GM12874 (cell line): ENCODE data around the gene SHISA5.

Source experiments
- TF ChIP-seq, protein P1 (sequence below): IDR thresholded peaks from 2 replicates; pipeline ENCODE4 v1.5.1; 2011; ENCODE audit warnings: low read depth, mild to moderate bottlenecking, control low read depth, low read length, moderate library complexity; ENCODE audit not compliant: insufficient read depth

The SHISA5 gene

DNA sequence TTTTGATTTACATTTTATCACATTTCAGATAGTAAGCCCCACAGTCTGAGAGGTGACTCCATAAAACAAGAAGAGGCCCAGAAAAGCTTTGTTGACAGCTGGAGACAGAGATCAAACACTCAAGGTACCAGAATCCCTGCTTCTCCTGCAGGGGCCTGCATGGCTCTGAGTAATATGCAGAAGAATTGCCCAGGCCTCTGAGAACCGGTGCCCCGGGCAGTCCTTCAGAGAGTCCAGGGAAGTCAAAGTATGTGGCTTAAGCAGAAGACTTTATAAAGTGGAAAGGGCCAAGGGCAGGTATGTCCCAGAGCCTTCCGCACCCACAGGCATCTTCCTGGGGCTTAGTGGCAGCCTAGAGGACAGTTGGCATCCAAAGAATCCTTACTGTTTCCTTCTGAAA, 44.6 kb downstream of the SHISA5 start:
- TF ChIP-seq, protein P1, sequence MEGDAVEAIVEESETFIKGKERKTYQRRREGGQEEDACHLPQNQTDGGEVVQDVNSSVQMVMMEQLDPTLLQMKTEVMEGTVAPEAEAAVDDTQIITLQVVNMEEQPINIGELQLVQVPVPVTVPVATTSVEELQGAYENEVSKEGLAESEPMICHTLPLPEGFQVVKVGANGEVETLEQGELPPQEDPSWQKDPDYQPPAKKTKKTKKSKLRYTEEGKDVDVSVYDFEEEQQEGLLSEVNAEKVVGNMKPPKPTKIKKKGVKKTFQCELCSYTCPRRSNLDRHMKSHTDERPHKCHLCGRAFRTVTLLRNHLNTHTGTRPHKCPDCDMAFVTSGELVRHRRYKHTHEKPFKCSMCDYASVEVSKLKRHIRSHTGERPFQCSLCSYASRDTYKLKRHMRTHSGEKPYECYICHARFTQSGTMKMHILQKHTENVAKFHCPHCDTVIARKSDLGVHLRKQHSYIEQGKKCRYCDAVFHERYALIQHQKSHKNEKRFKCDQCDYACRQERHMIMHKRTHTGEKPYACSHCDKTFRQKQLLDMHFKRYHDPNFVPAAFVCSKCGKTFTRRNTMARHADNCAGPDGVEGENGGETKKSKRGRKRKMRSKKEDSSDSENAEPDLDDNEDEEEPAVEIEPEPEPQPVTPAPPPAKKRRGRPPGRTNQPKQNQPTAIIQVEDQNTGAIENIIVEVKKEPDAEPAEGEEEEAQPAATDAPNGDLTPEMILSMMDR: no peak

DNA sequence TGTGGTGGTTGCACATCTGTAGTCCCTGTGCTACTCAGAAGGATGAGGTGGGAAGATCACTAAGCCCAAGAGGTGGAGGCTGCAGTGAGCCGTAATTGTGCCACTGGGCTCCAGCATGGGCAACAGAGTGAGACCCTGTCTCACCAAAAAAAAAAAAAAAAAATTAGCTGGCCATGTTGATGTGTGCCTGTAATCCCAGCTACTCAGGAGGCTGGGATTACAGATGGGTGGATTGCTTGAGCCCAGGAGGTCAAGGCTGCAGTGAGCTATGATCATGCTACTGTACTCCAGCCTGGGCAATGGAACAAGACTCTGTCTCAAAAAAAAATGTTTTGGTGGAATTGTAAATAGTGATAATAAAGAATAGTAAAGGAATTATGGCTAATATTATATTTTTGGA, 47.5 kb downstream of the SHISA5 start:
- TF ChIP-seq, protein P1: no peak

DNA sequence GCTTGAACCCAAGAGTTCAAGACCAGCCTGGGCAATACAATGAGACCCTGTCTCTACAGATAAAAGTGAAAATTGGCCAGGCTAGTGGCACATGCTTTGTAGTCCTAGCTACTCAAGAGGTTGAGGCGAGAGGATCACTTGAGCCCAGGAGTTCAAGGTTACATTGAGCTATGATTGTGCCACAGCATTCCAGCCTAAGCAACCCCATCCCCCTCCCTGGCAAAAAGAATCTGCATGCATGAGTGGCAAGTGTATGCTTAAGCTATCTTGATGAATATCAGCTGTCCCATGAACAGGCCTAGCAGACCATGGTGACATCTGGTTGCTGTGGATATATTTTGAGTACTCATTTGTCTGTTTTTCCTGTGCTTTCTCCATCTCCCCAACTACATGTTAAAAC, 52.7 kb downstream of the SHISA5 start:
- TF ChIP-seq, protein P1: no peak

DNA sequence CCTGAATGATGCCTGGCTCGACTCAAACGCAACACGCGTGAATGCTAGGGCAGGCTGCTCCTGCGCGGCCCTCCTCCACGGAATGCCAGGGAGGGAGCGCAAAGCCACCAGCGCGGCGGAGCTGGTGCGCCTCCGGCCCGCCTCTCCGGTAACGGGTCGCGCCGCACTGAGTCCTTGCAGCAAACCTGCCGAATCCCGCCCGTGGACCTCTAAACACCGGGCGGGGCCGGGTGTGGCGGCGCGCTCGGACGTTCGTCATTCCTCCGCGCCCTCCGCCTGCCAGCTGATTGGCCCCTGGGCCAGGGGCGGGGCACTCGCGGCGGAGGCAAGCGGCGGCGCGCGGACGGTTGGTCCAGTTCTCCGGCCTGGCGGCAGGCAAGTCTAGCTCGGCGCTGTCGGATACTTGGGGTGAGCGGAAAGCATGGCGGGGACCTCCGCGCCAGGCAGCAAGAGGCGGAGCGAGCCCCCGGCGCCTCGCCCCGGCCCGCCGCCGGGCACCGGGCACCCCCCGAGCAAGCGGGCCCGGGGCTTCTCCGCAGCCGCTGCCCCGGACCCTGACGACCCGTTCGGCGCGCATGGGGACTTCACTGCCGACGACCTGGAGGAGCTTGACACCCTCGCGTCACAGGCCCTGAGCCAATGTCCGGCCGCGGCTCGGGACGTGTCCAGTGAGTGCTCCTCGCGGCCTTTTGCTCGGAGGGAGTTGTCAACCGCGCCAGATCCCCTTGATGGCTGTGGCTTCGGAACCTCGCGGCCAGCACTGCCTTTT, 57.4 kb downstream of the SHISA5 start, which contains the start of gene ATRIP:
ATRIP (plus strand) TSS at position 313 of the 769 bp plus-strand sequence; CDS start at position 422, 109 bp downstream.
- TF ChIP-seq, protein P1: no peak

DNA sequence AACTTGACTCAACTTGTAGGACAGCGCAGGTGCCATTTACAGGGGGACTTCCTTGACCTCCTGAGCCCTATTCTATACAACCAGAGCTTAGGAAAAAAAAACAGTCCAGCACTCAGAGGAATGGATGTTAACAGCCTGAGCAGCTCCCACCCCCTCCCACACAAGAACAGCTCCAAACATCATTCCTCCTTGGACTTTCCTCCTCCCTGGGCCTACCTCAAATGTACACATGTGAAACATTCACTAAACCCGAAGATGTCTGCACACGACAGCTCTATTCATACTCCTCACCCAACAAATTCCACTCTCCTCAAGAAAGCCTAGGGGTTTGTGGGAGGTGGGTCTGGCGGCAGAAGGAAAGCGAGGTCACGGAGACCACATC, 57.9 kb downstream of the SHISA5 start:
- TF ChIP-seq, protein P1: no peak

DNA sequence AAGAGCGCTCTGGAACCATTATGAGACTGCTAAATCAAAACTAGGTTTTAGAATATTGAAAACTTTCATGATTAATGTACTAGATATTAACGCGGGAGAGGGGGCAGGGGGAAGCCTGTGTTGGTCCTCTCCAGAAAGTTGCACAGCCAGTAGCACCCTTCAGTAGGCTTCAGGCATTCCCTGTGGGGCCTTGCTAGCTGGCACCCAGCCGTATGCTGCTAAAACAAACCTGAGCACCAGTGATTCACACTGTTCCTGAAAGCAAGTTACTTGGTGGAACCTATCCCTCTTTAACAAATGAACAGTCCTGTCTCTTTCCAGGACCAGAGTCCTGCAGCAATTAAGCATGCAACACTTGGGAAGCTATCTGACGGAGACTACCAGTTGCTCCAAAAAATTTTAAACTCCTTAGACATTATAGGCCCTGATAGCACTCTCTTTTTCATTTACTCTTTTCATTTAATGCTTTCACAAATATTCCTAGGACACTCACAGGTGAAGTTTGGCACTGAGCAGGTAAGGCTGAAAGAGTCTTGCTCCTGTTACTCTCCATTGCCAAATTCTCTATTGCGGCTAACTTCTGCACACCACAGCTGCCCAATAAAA, 58.6 kb downstream of the SHISA5 start:
- TF ChIP-seq, protein P1: no peak

DNA sequence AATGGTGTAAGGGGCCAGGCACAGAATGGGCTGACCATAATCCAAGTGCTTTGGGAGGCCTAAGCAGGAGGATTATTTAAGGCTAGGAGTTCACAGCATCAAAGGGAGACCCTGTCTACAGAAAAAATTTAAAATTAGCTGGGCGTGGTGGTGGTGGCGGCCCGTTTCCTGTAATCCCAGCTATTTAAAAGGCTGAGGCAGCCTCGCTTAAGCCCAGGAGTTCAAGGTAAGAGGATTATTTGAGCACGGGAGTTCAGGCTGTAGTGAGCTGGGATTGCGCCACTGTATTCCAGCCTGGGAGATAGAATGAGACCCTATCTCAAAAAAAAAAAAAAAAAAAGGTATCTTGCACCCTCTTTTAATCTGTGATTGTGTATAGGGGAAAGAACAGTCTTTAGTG, 62.0 kb downstream of the SHISA5 start:
- TF ChIP-seq, protein P1: no peak
